ENCODE measurements around the gene B4GALT3. TPM values are rescaled to one million over a fixed set of nuclear protein-coding genes. Genes with fewer than 3 reads are reported as not detected.

The B4GALT3 gene
- polyA plus RNA-seq, 4 donors = 36.7 to 49.3 (median 41.3) TPM

DNA sequence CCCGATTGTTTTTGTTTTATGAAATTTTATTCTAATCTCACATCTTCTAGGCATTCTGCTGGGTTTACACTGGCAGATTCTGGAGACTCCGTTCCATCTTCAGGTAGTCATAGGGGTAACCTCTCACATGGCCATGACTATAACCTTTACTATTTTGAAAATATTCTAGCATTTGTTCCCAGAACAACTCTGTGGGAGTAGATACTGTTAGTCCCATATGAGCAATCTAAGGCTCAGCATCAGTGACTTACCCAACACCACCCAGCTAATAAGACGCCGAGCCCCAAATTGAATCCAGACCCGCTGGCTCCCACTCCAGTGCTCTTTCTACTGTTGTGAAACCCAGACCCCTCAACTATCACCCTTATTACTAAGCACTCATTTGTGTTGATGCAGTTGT is 11.7 kb upstream of the B4GALT3 start:
- no peak for DNase-seq (ENCODE audit: low read depth in 4 of 4, low spot score in 2 of 4)

- no peak for DNase-seq (ENCODE audit: low read depth in 4 of 4, low spot score in 2 of 4)
Observed at GRCh38 chr1:161188381-161188780, 11.1 kb upstream of the B4GALT3 start.

DNA sequence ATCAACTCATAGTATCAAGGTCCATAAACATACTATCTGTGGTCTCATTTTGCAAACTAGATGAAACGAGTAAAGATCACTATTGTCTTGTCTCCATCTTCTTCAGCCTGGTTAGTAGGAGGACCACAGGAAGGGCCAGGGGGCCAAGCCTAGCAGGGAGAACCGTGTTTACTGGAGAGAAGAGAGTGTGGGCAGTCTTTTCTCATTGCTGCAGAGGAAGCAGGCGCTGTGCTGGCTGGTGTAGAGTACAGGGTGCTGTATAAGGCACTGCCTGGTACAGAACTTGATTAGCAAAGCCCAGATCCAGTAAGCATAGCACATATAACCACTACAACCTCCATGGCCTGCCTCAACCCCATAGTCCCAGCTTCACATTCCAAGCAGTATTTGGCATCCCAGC is 10.0 kb upstream of the B4GALT3 start:
- no peak for DNase-seq (ENCODE audit: low read depth in 4 of 4, low spot score in 2 of 4)

GRCh38 chr1:161185732-161186311 is 8.5 kb upstream of the B4GALT3 start:
- no peak for DNase-seq (ENCODE audit: low read depth in 4 of 4, low spot score in 2 of 4)

- DNase-seq (ENCODE audit: low read depth in 4 of 4, low spot score in 2 of 4) = no peak
Observed at GRCh38 chr1:161185282-161185682, 8.0 kb upstream of the B4GALT3 start.

- DNase-seq (ENCODE audit: low read depth in 4 of 4, low spot score in 2 of 4) = no peak
Observed at GRCh38 chr1:161182214-161182613, 4.9 kb upstream of the B4GALT3 start.

GRCh38 chr1:161180639-161181038 is 3.3 kb upstream of the B4GALT3 start:
- no peak for DNase-seq (ENCODE audit: low read depth in 4 of 4, low spot score in 2 of 4)

- no peak for DNase-seq (ENCODE audit: low read depth in 4 of 4, low spot score in 2 of 4)
Observed at GRCh38 chr1:161179698-161180097, 2.4 kb upstream of the B4GALT3 start.

DNA sequence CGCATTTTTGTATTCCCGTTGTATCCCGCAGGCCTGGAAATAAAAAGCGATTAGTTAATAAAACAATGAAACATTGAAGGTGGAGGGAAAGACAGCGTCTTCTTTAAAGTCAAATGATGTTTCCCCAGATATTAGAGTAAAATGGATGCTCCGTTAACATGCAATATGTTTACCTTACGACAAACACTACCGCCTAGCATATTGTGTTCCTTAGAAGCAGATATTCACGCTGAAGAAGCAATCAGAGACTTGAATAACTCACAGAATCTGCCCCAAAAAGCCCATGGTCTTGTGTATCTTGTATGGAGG is 583 bp upstream of the B4GALT3 start:
- DNase-seq (ENCODE audit: low read depth in 4 of 4, low spot score in 2 of 4) = no peak

DNA sequence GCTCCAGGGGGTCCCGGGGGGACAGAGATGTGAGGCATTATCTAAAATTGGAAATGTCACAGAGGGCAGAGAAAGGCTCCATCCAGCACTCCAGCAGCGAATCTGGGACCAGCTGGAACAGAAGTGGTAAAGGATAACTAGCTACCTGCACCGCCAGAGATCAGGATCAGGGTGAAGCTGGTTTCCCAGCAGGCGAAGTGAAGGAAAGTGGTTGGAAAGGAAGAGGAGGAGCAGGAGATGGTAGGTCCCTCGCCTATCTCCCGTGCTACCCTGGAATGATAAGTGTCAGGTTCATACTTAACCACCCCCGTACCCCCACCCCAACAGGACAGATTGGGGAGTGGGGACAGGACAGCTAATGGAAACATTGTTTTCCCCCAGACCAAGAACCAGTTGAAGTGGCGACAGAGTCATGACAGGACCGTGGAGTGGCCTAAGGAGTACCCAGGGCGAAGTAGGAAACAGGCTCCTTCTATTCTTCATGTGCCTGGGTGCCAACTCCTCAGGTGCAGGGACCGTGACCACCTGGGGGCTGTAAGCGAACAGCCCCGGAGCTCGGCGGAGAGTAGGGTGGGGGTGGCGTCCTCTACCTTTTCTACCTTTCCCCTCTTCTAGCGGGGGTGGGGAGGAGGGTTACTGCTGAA is 717 bp downstream of the B4GALT3 start:
- no peak for DNase-seq (ENCODE audit: low read depth in 4 of 4, low spot score in 2 of 4)

DNA sequence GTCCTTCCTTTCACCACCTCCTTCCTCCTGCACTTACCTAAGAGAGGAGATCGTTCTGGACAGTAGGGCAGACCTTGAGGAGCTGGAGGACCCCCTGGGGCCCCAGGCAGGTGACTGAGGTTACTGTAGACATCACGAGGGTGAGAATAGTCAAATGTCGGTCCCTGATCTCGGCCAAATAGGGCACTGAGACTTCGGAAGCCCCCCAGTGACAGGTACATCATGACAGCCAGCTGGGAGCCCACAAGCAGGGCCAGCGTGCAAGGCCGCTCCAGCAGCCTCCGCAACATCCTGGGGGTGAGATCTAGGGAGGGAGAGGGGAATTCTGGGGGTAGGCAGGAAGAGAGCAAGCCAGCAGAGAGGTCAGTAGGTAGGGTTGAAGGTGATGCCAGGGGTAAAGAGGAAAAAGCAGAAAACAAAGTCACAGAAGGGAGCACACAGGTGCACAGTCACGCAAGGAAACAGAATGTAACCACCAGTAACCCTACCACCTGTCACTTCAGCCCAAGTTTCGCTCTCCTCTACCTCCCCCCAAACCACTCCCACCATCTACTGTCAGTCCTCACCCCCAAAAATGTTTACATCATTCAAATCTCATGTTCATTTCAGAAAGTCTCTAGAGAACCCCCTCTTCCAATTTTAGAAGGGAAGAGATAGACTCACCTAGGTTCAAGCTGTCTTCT is 1.4 kb downstream of the B4GALT3 start:
- DNase-seq (ENCODE audit: low read depth in 4 of 4, low spot score in 2 of 4) = no peak

- no peak for DNase-seq (ENCODE audit: low read depth in 4 of 4, low spot score in 2 of 4)
Observed at GRCh38 chr1:161174911-161175310, 2.4 kb downstream of the B4GALT3 start.

DNA sequence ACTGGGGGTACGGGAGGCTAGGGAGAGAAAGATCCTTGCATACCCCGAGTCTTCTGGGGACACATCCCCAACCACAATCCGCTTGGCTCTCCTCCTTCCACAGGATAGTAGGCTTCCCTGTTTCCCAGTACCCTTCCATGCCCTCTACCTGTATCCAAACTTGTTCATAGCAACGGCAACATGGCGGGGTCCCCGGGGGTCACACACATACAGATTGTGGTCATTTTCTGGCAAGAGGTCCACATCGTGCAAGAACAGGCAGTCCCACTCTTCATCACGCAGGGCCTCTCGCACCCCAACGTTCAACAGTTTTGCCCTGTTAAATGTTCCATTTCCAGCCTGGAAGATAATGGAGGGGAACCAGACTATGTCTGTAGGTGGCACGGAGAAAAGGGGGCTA is 3.6 kb downstream of the B4GALT3 start:
- no peak for DNase-seq (ENCODE audit: low read depth in 4 of 4, low spot score in 2 of 4)

DNA sequence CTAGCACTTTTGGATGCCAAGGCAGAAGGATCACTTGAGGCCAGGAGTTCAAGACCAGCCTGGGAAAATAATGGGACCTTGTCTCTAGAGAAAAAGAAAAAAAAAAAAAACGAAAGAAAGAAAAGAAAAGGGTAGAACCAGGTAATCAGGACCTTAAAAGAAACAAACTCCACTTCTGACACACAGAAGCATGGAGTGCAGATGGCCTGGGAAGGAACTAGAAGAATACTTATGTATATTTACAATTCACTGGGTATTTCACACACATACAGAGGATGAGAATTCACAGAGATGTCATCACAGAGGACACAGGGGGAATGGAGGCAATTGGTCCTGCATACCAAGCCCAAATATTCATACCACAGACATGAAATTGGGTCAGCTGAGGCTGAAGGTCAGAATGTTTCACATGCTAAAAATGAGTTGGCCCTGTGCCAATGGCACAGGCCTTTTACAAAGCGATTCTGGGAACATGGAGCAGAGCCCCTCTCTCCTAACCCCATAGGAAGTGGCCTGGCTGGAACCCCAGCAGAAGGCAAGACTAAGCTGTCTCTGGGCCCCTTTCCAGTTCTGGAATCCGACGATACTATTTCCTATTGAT is 4.4 kb downstream of the B4GALT3 start:
- DNase-seq (ENCODE audit: low read depth in 4 of 4, low spot score in 2 of 4) = no peak

DNA sequence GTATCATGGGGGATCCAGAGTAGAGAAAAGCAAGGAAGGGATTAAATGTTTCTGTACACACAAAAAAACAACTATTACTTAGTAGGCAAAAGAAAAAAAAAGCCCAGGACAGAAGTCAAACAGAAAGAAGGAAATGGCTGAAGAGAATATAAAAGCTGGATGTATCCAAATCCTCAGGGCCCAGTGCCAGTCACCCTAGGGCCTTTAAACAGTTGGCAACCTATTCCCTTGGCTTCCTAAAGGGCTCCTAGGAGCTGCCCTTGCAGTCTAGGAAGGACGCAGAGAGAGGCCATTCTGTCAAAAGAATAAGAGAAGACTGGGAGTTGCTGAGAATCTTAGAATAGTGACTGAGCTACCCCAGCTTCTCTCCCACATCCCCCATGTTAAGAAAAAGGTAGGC is 5.0 kb downstream of the B4GALT3 start:
- no peak for DNase-seq (ENCODE audit: low read depth in 4 of 4, low spot score in 2 of 4)

GRCh38 chr1:161171696-161172095 is 5.6 kb downstream of the B4GALT3 start:
- DNase-seq (ENCODE audit: low read depth in 4 of 4, low spot score in 2 of 4) = no peak

DNA sequence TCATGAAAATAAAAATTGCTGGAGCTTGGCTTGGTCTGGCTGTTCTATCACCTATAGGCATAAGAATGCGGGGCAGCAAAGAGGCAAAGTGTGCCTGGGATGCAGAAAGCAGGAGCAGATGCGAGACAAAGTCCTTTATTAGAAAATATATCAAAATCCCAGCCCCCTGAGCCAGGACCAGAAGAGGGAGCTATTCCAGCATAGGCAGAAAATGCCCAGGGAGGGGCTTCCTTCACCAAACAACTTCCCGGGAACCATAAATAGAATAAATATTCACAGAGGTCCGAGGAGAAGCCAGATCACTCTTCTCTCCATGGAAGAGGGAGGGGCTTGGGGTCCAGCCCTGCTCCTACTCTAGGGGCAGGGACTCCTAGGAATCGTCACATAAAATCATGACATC is 6.1 kb downstream of the B4GALT3 start:
- DNase-seq (ENCODE audit: low read depth in 4 of 4, low spot score in 2 of 4) = no peak

- no peak for DNase-seq (ENCODE audit: low read depth in 4 of 4, low spot score in 2 of 4)
Observed at GRCh38 chr1:161168906-161169305, 8.4 kb downstream of the B4GALT3 start.

DNA sequence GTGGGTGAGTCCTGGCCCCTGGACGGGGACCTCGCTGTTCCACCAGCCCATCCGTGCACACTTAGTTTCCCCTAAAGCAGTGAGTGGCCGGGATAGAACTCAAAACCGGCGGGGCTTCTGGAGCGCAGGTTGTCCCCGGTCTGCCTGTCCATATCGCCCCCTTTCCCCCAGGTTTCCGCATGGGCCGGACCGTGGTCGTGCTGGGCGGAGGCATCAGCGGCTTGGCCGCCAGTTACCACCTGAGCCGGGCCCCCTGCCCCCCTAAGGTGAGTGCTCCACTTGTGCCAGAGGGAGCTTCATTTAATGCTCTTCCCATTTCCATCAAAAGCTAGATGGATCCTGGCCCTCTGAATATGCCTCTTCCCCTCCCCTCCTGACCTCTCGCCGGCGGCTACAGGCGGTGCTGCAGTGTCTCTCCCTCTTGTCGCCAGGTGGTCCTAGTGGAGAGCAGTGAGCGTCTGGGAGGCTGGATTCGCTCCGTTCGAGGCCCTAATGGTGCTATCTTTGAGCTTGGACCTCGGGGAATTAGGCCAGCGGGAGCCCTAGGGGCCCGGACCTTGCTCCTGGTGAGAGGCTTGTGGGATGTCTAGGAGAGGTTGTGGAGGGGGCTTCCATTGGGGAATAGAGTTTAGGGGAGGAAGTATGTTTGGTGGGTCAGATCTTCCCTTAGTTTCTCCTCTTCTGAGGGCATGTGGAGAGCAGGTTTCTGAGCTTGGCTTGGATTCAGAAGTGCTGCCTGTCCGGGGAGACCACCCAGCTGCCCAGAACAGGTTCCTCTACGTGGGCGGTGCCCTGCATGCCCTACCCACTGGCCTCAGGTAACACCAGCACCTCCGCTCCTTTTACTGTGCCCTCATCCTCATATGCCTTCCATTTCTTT is 10.4 kb downstream of the B4GALT3 start:
- DNase-seq (ENCODE audit: low read depth in 4 of 4, low spot score in 2 of 4) = no peak

- DNase-seq (ENCODE audit: low read depth in 4 of 4, low spot score in 2 of 4) = peak; percentile 87 to 97 (median 94)
Observed at GRCh38 chr1:161165742-161166668, 11.3 kb downstream of the B4GALT3 start, which contains the start of gene PPOX. Gene PPOX, plus strand, starts transcription at chr1:161166426. Its CDS starts 422 bp downstream, at chr1:161166848.

Data from left renal cortex interstitium (tissue), 4 donors.